Kidney tubule cell (primary cell): Measurements from ENCODE around the gene BPIFB2.

Source experiments
- DNase-seq: peaks from one replicate; pipeline ENCODE4 v3.0.0-alpha.2; 2018; ENCODE audit warnings: low spot score

BPIFB2 gene

GRCh38 chr20:32984631-32985354, 22.7 kb upstream of the BPIFB2 start:
- DNase-seq = no peak

GRCh38 chr20:32985596-32985995, 21.9 kb upstream of the BPIFB2 start:
- no peak for DNase-seq

GRCh38 chr20:32986331-32986966, 21.1 kb upstream of the BPIFB2 start:
- DNase-seq = no peak

- no peak for DNase-seq
Observed at GRCh38 chr20:32987044-32987825, 20.3 kb upstream of the BPIFB2 start.

- DNase-seq = no peak
Observed at GRCh38 chr20:32988008-32988407, 19.5 kb upstream of the BPIFB2 start.

- DNase-seq = no peak
Observed at GRCh38 chr20:32989507-32990283, 17.8 kb upstream of the BPIFB2 start.

- DNase-seq = no peak
Observed at GRCh38 chr20:32990426-32990825, 17.1 kb upstream of the BPIFB2 start.

GRCh38 chr20:32991383-32991782, 16.1 kb upstream of the BPIFB2 start:
- DNase-seq = no peak

GRCh38 chr20:32991792-32992641, 15.5 kb upstream of the BPIFB2 start:
- DNase-seq = no peak

- no peak for DNase-seq
Observed at GRCh38 chr20:32993496-32994050, 13.9 kb upstream of the BPIFB2 start.

GRCh38 chr20:32995802-32996201, 11.7 kb upstream of the BPIFB2 start:
- DNase-seq = no peak

GRCh38 chr20:32997431-32997830, 10.1 kb upstream of the BPIFB2 start:
- no peak for DNase-seq

GRCh38 chr20:32999603-33000250, 7.8 kb upstream of the BPIFB2 start:
- DNase-seq = no peak

GRCh38 chr20:33000802-33001466, 6.6 kb upstream of the BPIFB2 start:
- DNase-seq = no peak

- DNase-seq = no peak
Observed at GRCh38 chr20:33002087-33002808, 5.3 kb upstream of the BPIFB2 start.

GRCh38 chr20:33004141-33004751, 3.3 kb upstream of the BPIFB2 start, which contains the start of gene SUN5:
Gene SUN5, minus strand, starts transcription at chr20:33004433. Its CDS starts 93 bp downstream, at chr20:33004340.
- DNase-seq = no peak

GRCh38 chr20:33005132-33005566, 2.4 kb upstream of the BPIFB2 start:
- DNase-seq = peak; percentile 20
